ENCODE results near the gene DEXI. TPM values are rescaled to one million over a fixed set of nuclear protein-coding genes. Genes with fewer than 3 reads are reported as not detected.

The DEXI gene
- total RNA-seq, 1 experiment from 2014 or later = 28.3 TPM

DNA sequence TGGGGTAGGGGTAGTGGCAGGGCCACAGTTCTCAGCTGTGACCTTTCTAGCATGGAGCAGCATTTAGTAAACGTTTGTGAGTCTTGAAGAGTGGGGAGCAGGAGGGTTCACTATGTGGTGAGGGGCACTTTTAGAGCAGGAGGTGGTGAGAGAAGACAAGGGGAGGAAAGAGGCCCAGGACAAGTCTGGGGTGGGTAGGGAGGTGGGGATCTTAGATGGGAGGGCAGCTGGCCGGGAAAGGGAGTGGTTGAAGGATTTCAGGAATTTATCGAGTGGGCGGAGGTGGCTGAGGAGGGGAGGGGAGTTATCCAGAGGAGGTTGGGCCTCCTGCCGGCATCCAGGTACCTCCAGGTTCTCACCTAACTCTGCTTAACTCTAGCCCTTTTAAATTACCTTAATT, 4.0 kb upstream of the DEXI start:
- TF ChIP-seq, protein P1, sequence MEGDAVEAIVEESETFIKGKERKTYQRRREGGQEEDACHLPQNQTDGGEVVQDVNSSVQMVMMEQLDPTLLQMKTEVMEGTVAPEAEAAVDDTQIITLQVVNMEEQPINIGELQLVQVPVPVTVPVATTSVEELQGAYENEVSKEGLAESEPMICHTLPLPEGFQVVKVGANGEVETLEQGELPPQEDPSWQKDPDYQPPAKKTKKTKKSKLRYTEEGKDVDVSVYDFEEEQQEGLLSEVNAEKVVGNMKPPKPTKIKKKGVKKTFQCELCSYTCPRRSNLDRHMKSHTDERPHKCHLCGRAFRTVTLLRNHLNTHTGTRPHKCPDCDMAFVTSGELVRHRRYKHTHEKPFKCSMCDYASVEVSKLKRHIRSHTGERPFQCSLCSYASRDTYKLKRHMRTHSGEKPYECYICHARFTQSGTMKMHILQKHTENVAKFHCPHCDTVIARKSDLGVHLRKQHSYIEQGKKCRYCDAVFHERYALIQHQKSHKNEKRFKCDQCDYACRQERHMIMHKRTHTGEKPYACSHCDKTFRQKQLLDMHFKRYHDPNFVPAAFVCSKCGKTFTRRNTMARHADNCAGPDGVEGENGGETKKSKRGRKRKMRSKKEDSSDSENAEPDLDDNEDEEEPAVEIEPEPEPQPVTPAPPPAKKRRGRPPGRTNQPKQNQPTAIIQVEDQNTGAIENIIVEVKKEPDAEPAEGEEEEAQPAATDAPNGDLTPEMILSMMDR (conservative IDR thresholded peaks at IDR 0.05) = no peak
- Histone ChIP-seq H4K5ac (ENCODE audit: insufficient read length, low read depth, low read length) (no peak overlapping the region), H3K23ac (ENCODE audit: insufficient read length, low read depth, low read length) (no peak overlapping the region), H3K23me2 (ENCODE audit: insufficient read length, low read depth, low read length, poor library complexity, severe bottlenecking) (peaks cover 8% of the 10 kb centered on the region), H3K4me1 (ENCODE audit: insufficient read depth, low read length) (peaks cover 19% of the 10 kb centered on the region; the same call in 1 of the 2 replicates), H3K14ac (ENCODE audit: insufficient read depth, low read length) (no peak overlapping the region), H3K9me3 (ENCODE audit: control insufficient read depth, low read depth, low read length) (no peaks in the 10 kb centered on the region), H2BK5ac (ENCODE audit: insufficient read length, low read length) (no peak overlapping the region), H2AFZ (ENCODE audit: low read length) (no peak overlapping the region), H4K91ac (ENCODE audit: insufficient read length, low read depth, low read length) (no peak overlapping the region), H2BK120ac (ENCODE audit: low read depth, low read length, poor library complexity, severe bottlenecking) (no peak overlapping the region), H3K79me2 (ENCODE audit: insufficient read depth, low read length) (no peaks in the 10 kb centered on the region), H3K27me3 (ENCODE audit: insufficient read depth, low read length) (no peaks in the 10 kb centered on the region), H3K79me1 (ENCODE audit: insufficient read depth, low read depth, low read length, poor library complexity, severe bottlenecking) (peaks cover 2% of the 10 kb centered on the region), H3K4me2 (ENCODE audit: insufficient read depth, insufficient read length, low read length) (peak overlapping the region; percentile 16), H3K9ac (ENCODE audit: extremely low read depth, insufficient read length, low read length) (no peak overlapping the region), H3K56ac (ENCODE audit: insufficient read length, low read depth, low read length) (no peak overlapping the region), H3T11ph (ENCODE audit: low read length) (no peak overlapping the region), H3K18ac (ENCODE audit: insufficient read length, low read depth, low read length) (no peak overlapping the region), H2BK20ac (ENCODE audit: low read depth, low read length, poor library complexity, severe bottlenecking) (no peak overlapping the region), H4K20me1 (ENCODE audit: control insufficient read depth, insufficient read depth, insufficient read length) (no peaks in the 10 kb centered on the region), H3K27ac (ENCODE audit: insufficient read length, low read depth, low read length) (no peak overlapping the region), H3K4ac (ENCODE audit: low read depth, low read length) (no peak overlapping the region), H2BK12ac (ENCODE audit: insufficient read length, low read depth, low read length) (no peak overlapping the region), H2AK5ac (ENCODE audit: insufficient read length, low read length) (no peak overlapping the region), H2BK15ac (ENCODE audit: low read depth, low read length) (no peak overlapping the region), H4K8ac (replicated peaks; ENCODE audit: insufficient read length, low read depth, low read length) (no peak overlapping the region)
- H3K9me3 Mint-ChIP-seq = no peaks in the 10 kb centered on the region
- no peaks in the 10 kb centered on the region for H3K36me3 Mint-ChIP-seq (ENCODE audit: insufficient read depth in 1 of 3, low read depth in 3 of 3)
- WGBS (ENCODE audit: extremely low coverage, insufficient read length, low lambda C conversion rate) = no CpG with 5 or more reads among the region's 5 CpGs
- H3K4me1 Mint-ChIP-seq = peaks cover 63 to 75% of the 10 kb centered on the region in 2 experiments
- H3K4me3 Mint-ChIP-seq = peak overlapping the region; percentile 83 to 95
- DNase-seq = peak; percentile 71
- peak overlapping the region; percentile 78 to 93 (median 91); a peak in 6 of 7 replicates for H3K27ac Mint-ChIP-seq
- H3K27me3 Mint-ChIP-seq (ENCODE audit: low read depth) = no peaks in the 10 kb centered on the region; the same call in 1 of the 2 replicates

Measured in H9 (cell line).